H1 (cell line): ENCODE data around the gene CHRNA5. TPM values are rescaled to one million over a fixed set of nuclear protein-coding genes. Genes with fewer than 3 reads are reported as not detected.

Experiments
- CTCF ChIA-PET: fragments of 300-600 bp; sonication (Branson Sonifier 250); formaldehyde crosslinking; loops from one replicate; lab custom pipeline; 2021; ENCODE audit not compliant: partially characterized antibody; lab: Charles Lee
- POLR2A ChIA-PET: fragments of 300-600 bp; sonication (Branson Sonifier 250); formaldehyde crosslinking; loops from one replicate; lab custom pipeline; 2021; ENCODE audit warnings: inconsistent platforms; ENCODE audit not compliant: partially characterized antibody; lab: Charles Lee
- DNase-seq, 2 experiments: peaks; one replicate each; pipeline versions ENCODE4 v3.0.0 to v3.0.0-alpha.2; 2010 to 2022; ENCODE audit warnings: low spot score in 2 of 2, low read depth in 1 of 2, mixed read lengths in 1 of 2
- FAIRE-seq: peaks from 2 replicates; lab custom pipeline; 2011; peaks lifted over from hg19 to GRCh38; lab: Jason Lieb, UNC
- H2AFZ ChIP-seq: 2 replicates; pipeline ENCODE4 v1.8.1; 2012; ENCODE audit warnings: low read length, inconsistent platforms
- H2AK5ac ChIP-seq: 2 replicates; pipeline ENCODE4 v1.6.1; 2013; ENCODE audit warnings: low read depth, low read length
- H2BK120ac ChIP-seq: replicated peaks from 2 replicates; pipeline ENCODE3; 2013; ENCODE audit warnings: low read depth, low read length, inconsistent platforms
- H2BK12ac ChIP-seq: 2 replicates; pipeline ENCODE4 v1.6.1; 2013; ENCODE audit warnings: low read depth, low read length
- H2BK15ac ChIP-seq: 2 replicates; pipeline ENCODE4 v1.6.1; 2013; ENCODE audit warnings: low read length
- H2BK20ac ChIP-seq: 2 replicates; pipeline ENCODE4 v1.6.1; 2013; ENCODE audit warnings: low read length
- H2BK5ac ChIP-seq: 2 replicates; pipeline ENCODE4 v1.6.1; 2013; ENCODE audit warnings: low read depth, low read length
- H3K14ac ChIP-seq: 2 replicates; pipeline ENCODE4 v1.6.1; 2013; ENCODE audit warnings: inconsistent platforms; ENCODE audit not compliant: insufficient read length
- H3K18ac ChIP-seq: 2 replicates; pipeline ENCODE4 v1.6.1; 2013; ENCODE audit warnings: low read length; ENCODE audit errors: extremely low read depth
- H3K23ac ChIP-seq: 2 replicates; pipeline ENCODE4 v1.6.1; 2013; ENCODE audit warnings: inconsistent platforms; ENCODE audit not compliant: insufficient read length
- H3K23me2 ChIP-seq: 2 replicates; pipeline ENCODE4 v1.6.1; 2013; ENCODE audit warnings: low read depth, low read length
- H3K27ac ChIP-seq: 2 replicates; pipeline ENCODE4 v1.6.1; 2011; ENCODE audit warnings: low read depth, low read length, inconsistent platforms
- H3K27me3 ChIP-seq, 4 experiments: replicated peaks in 1 of 4; 1 replicate in 1 of 4; 2 replicates in 3 of 4; pipeline versions ENCODE4 v1.6.1 to v1.8.1; 2011 to 2013; ENCODE audit warnings: low read length in 3 of 4, mild to moderate bottlenecking in 3 of 4, inconsistent platforms in 2 of 4, mixed read lengths in 2 of 4, moderate library complexity in 1 of 4; ENCODE audit not compliant: control insufficient read depth in 3 of 4, insufficient read depth in 3 of 4; ENCODE audit errors: extremely low read depth in 1 of 4
- H3K36me3 ChIP-seq, 4 experiments: 2 replicates each; pipeline versions ENCODE4 v1.6.1 to v1.8.1; 2011 to 2013; ENCODE audit warnings: mild to moderate bottlenecking in 4 of 4, low read length in 3 of 4, moderate library complexity in 2 of 4, control low read depth in 1 of 4, inconsistent platforms in 1 of 4; ENCODE audit not compliant: insufficient read depth in 4 of 4, control insufficient read depth in 2 of 4
- H3K4ac ChIP-seq: replicated peaks from 2 replicates; pipeline ENCODE3; 2013; ENCODE audit warnings: low read length, low read depth, mixed read lengths, inconsistent platforms; ENCODE audit not compliant: insufficient read length
- H3K4me1 ChIP-seq, 4 experiments: replicated peaks in 1 of 4; 1 replicate in 1 of 4; 2 replicates in 3 of 4; pipeline versions ENCODE4 v1.6.1 to v1.8.1; 2011 to 2013; ENCODE audit warnings: low read length in 3 of 4, inconsistent platforms in 2 of 4, mixed read lengths in 1 of 4; ENCODE audit not compliant: insufficient read depth in 4 of 4, control insufficient read depth in 3 of 4
- H3K4me2 ChIP-seq, 2 experiments: 2 replicates each; pipeline versions ENCODE4 v1.6.1 to v1.8.1; 2011 to 2013; ENCODE audit warnings: low read depth in 2 of 2, low read length in 2 of 2, control low read depth in 1 of 2, inconsistent platforms in 1 of 2, mild to moderate bottlenecking in 1 of 2; ENCODE audit not compliant: insufficient read depth in 1 of 2
- H3K4me3 ChIP-seq, 4 experiments: fragments of 200-600, 300-600 bp in 1 of 4; sonication (generic), shearing (Covaris generic), sonication (Bioruptor Twin) in 1 of 4; 2 replicates each; pipeline versions ENCODE4 v1.5.1 to v1.8.1; 2011 to 2016; ENCODE audit warnings: low read length in 4 of 4, low read depth in 3 of 4, control low read depth in 2 of 4, inconsistent platforms in 2 of 4, mild to moderate bottlenecking in 2 of 4, mixed read lengths in 1 of 4, moderate library complexity in 1 of 4; ENCODE audit not compliant: insufficient read depth in 2 of 4; ENCODE audit errors: extremely low read depth in 1 of 4
- H3K56ac ChIP-seq: replicated peaks from 2 replicates; pipeline ENCODE3; 2013; ENCODE audit warnings: low read depth, mild to moderate bottlenecking, mixed read lengths, low read length, inconsistent platforms; ENCODE audit not compliant: insufficient read length
- H3K79me1 ChIP-seq: 2 replicates; pipeline ENCODE4 v1.6.1; 2013; ENCODE audit warnings: low read depth, low read length, control low read depth
- H3K79me2 ChIP-seq, 2 experiments: 2 replicates each; pipeline versions ENCODE4 v1.6.1 to v1.8.1; 2012 to 2013; ENCODE audit warnings: low read length in 2 of 2, mild to moderate bottlenecking in 2 of 2, inconsistent platforms in 1 of 2; ENCODE audit not compliant: insufficient read depth in 2 of 2, control insufficient read depth in 1 of 2
- H3K9ac ChIP-seq, 4 experiments: replicated peaks in 1 of 4; 1 replicate in 1 of 4; 2 replicates in 3 of 4; pipeline versions ENCODE4 v1.6.1 to v1.8.1; 2011 to 2013; ENCODE audit warnings: low read depth in 3 of 4, low read length in 3 of 4, control low read depth in 2 of 4, mild to moderate bottlenecking in 2 of 4, moderate library complexity in 2 of 4, inconsistent platforms in 1 of 4; ENCODE audit errors: extremely low read depth in 1 of 4
- H3K9me3 ChIP-seq, 2 experiments: 2 replicates each; pipeline versions ENCODE4 v1.6.1 to v1.8.1; 2012 to 2013; ENCODE audit warnings: mild to moderate bottlenecking in 2 of 2, moderate library complexity in 2 of 2, control low read depth in 1 of 2, inconsistent platforms in 1 of 2, low read depth in 1 of 2, low read length in 1 of 2, mixed read lengths in 1 of 2; ENCODE audit not compliant: insufficient read depth in 2 of 2
- H4K20me1 ChIP-seq, 2 experiments: replicated peaks in 1 of 2; 2 replicates each; pipeline versions ENCODE3 to v1.8.1; 2011 to 2013; ENCODE audit warnings: inconsistent platforms in 2 of 2, low read length in 2 of 2, mild to moderate bottlenecking in 1 of 2; ENCODE audit not compliant: insufficient read depth in 2 of 2, control insufficient read depth in 1 of 2
- H4K5ac ChIP-seq: 2 replicates; pipeline ENCODE4 v1.6.1; 2013; ENCODE audit warnings: low read length, low read depth, mixed read lengths, inconsistent platforms; ENCODE audit not compliant: insufficient read length
- H4K8ac ChIP-seq: 2 replicates; pipeline ENCODE4 v1.8.0; 2013; ENCODE audit warnings: mild to moderate bottlenecking, moderate library complexity, low read length, inconsistent platforms; ENCODE audit not compliant: insufficient read depth; ENCODE audit errors: extremely low read depth
- H4K91ac ChIP-seq: replicated peaks from 2 replicates; pipeline ENCODE3; 2013; ENCODE audit warnings: low read length, mixed read lengths, inconsistent platforms; ENCODE audit not compliant: insufficient read length
- CBX5 ChIP-seq: fragments of 300-800, 300-1000 bp; sonication (generic); IDR thresholded peaks from 2 replicates; pipeline ENCODE4 v1.7.1; 2016; ENCODE audit warnings: antibody characterized with exemption, low read length, low read depth
- KDM1A ChIP-seq: fragments of 200-600, 300-600 bp; sonication (generic); IDR thresholded peaks from 2 replicates; pipeline ENCODE4 v1.7.1; 2016; ENCODE audit warnings: mild to moderate bottlenecking, low read length, borderline replicate concordance
- WGBS, 2 experiments: shearing (Covaris generic) in 1 of 2; methylation state at CpG; one replicate each; pipeline versions ENCODE4 v1.1.6 to v1.1.7; 2013 to 2015; ENCODE audit warnings: low lambda C conversion rate in 2 of 2, mixed read lengths in 2 of 2, inconsistent platforms in 1 of 2, low coverage in 1 of 2, missing lambda C conversion rate in 1 of 2; ENCODE audit not compliant: insufficient replicate concordance in 2 of 2, insufficient coverage in 1 of 2, insufficient read length in 1 of 2; ENCODE audit errors: extremely low coverage in 1 of 2, missing lambda C conversion rate in 1 of 2; 5-methylcytosine and 5-hydroxymethylcytosine counted together
- polyA plus RNA-seq, 7 experiments: library from polyadenylated mRNA; depleted of rRNA in 3 of 7; stranded (reverse) in 5 of 7; unstranded in 2 of 7; fragments of >200 nt in 5 of 7; fragments of 200-250 nt in 2 of 7; gene quantifications; 1 replicate in 5 of 7; 2 replicates in 1 of 7; 4 replicates in 1 of 7; pipeline versions ENCODE4 v1.2.1 to v1.2.3, GENCODE V29; 2011 to 2013; ENCODE audit warnings: missing spikeins in 2 of 7, mixed read lengths in 2 of 7
- total RNA-seq: library from RNA; stranded (reverse); fragmentation: NEBNext Ultra II Directional; extraction: Animal tissue kit (Norgen Biotek cat#: 25700); gene quantifications from 2 replicates; pipeline ENCODE4 v1.2.1, GENCODE V29; 2021

The CHRNA5 gene
- total and polyA plus RNA-seq, 2 of the 8 experiments (the other 6 are each of a cell fraction or from before 2014, with no cell fraction given) = 13.5 to 31.4 TPM

- H3K27me3 ChIP-seq = peaks cover 6 to 39% (median 35%) of the 10 kb centered on the region in 4 experiments
- POLR2A ChIA-PET = interaction anchor here (1.2 kb wide), 1 partner anchor 191 kb away, joined by 3 read pairs; the partner anchor contains the start of gene ADAMTS7
- peak overlapping the region; percentile 55; the same call in 1 of the 2 replicates for H2BK20ac ChIP-seq
- no peak overlapping the region for H3K56ac ChIP-seq
- peak overlapping the region; percentile 78; the same call in 1 of the 2 replicates for H2AFZ ChIP-seq
- CTCF ChIA-PET = interaction anchor here (0.6 to 7.6 kb wide), 35 partner anchors 11 to 740 kb away, joined by 3 to 81 read pairs (median 5); partner anchors contain the start of genes CHRNA5 and PSMA4
- H2BK120ac ChIP-seq = no peak overlapping the region
- DNase-seq = peak in 1 of 2 experiments; percentile 56
- no peak overlapping the region for H3K23ac ChIP-seq
- H2BK15ac ChIP-seq = no peak overlapping the region
- no peaks in the 10 kb centered on the region for H3K79me2 ChIP-seq
- peak overlapping the region; percentile 74 to 88 for H3K4me2 ChIP-seq
- peak; percentile 7 for FAIRE-seq
- H4K20me1 ChIP-seq = no peaks in the 10 kb centered on the region
- no peak overlapping the region for H3K4ac ChIP-seq
- TF ChIP-seq KDM1A (peak; percentile 83), CBX5 (no peak)
- no peak overlapping the region; the same call in 1 of the 2 replicates for H4K8ac ChIP-seq
- no peak overlapping the region for H2AK5ac ChIP-seq
- no peaks in the 10 kb centered on the region for H3K36me3 ChIP-seq
- H3K14ac ChIP-seq = no peak overlapping the region
- no peaks in the 10 kb centered on the region for H3K9me3 ChIP-seq
- no peaks in the 10 kb centered on the region for H3K79me1 ChIP-seq
- H3K23me2 ChIP-seq = peaks cover 14% of the 10 kb centered on the region; the same call in 1 of the 2 replicates
- no peak overlapping the region for H4K5ac ChIP-seq
- H2BK12ac ChIP-seq = no peak overlapping the region; the same call in 1 of the 2 replicates
- H4K91ac ChIP-seq = no peak overlapping the region
- H3K4me3 ChIP-seq = peak overlapping the region; percentile 30 to 70 (median 56)
- no peak overlapping the region for H2BK5ac ChIP-seq
- no peak overlapping the region for H3K27ac ChIP-seq
- 55% methylated on average over 20 of the region's 20 CpGs; no CpG with 5 or more reads in 1 of the 2 experiments for WGBS, 2 experiments
- H3K18ac ChIP-seq = no peak overlapping the region
- peaks cover 0 to 10% (median 2%) of the 10 kb centered on the region in 4 experiments; a peak in 6 of 7 replicates for H3K4me1 ChIP-seq
- H3K9ac ChIP-seq = no peak overlapping the region
Measured at GRCh38 chr15:78619022-78619950, 54.0 kb downstream of the CHRNA5 start.
